Gastroesophageal sphincter (tissue), 3 donors: ENCODE results near the gene EP300.

ENCODE experiments used
- CTCF ChIP-seq, 4 experiments: fragments of 200-600 bp in 2 of 4; fragments of 450-650 bp in 2 of 4; sonication (generic) in 1 of 4; IDR thresholded peaks; one replicate each; pipeline ENCODE4 v1.5.1; 2017 to 2019; ENCODE audit warnings: antibody characterized with exemption in 4 of 4, mild to moderate bottlenecking in 2 of 4, moderate library complexity in 2 of 4
- EP300 ChIP-seq: sonication (generic); formaldehyde crosslinking; IDR thresholded peaks from one replicate; pipeline ENCODE4 v1.6.1; 2017; ENCODE audit warnings: antibody characterized with exemption, mild to moderate bottlenecking
- POLR2A ChIP-seq, 2 donors: fragments of 450-650 bp; IDR thresholded peaks; one replicate each; pipeline ENCODE4 v1.6.1; 2017; ENCODE audit warnings: antibody characterized with exemption in 2 of 2, mild to moderate bottlenecking in 2 of 2, moderate library complexity in 1 of 2
- POLR2AphosphoS5 ChIP-seq: sonication (generic); formaldehyde crosslinking; IDR thresholded peaks from one replicate; pipeline ENCODE4 v1.6.1; 2017; ENCODE audit warnings: antibody characterized with exemption

DNA sequence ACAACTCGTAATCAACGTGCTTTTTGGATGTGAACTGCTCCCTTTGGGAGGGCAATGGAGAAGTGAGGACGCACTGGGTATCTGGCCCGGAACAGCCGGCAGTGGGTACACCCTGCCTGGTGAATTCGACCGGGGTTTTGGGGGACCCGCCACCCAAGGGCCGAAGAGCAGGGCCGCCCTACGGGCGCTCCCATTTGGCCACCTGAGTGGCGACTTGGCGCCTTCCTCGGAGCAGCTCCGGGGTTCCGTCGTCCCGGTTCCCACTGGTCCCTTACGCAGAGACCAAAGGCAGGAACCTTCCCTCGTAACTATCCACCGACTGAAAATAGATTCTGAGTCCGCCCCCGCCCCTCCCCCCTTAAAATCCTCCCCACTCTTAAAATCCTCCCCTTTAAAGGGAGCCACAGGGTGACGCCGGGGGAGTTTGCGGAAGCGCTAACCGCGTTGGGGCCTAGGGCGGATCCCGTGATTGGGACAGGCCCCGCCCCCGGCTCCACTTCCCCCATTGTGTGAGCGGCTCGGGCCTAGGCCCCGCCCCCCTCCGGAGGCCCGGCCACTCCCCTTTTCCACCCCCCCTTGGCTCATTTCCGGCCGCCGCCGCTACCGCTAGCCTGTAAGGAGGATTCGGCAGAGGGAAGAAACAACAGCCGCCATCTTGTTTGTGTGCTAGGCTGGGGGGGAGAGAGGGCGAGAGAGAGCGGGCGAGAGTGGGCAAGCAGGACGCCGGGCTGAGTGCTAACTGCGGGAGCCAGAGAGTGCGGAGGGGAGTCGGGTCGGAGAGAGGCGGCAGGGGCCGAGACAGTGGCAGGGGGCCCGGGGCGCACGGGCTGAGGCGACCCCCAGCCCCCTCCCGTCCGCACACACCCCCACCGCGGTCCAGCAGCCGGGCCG is 1.0 kb upstream of the EP300 start:
- TF ChIP-seq EP300 (no peak), CTCF (IDR thresholded peaks at IDR 0.05) (peak in 2 of 4 experiments; percentile 15 to 20), POLR2AphosphoS5 (peak; percentile 85), POLR2A (IDR thresholded peaks at IDR 0.05) (peak; percentile 78 to 79)
